Testis (tissue), 2 donors: ENCODE results near the gene PHACTR3.

ENCODE experiments used
- CTCF ChIP-seq, 3 experiments: fragments of 450-650 bp in 2 of 3; fragments of 200-600 bp in 1 of 3; sonication (generic) in 1 of 3; IDR thresholded peaks; one replicate each; pipeline ENCODE4 v1.5.1; 2016 to 2019; ENCODE audit warnings: antibody characterized with exemption in 3 of 3, mild to moderate bottlenecking in 2 of 3, moderate library complexity in 1 of 3
- POLR2A ChIP-seq: fragments of 450-650 bp; IDR thresholded peaks from one replicate; pipeline ENCODE4 v1.6.1; 2017; ENCODE audit warnings: antibody characterized with exemption, mild to moderate bottlenecking, moderate library complexity

- TF ChIP-seq CTCF (IDR thresholded peaks at IDR 0.05) (no peak), POLR2A (no peak)
These were observed 171.8 kb downstream of the PHACTR3 start for GRCh38 chr20:59776059-59776603.
